HepG2 (cell line): Measurements from ENCODE around the gene ZNF513. TPM values are rescaled to one million over a fixed set of nuclear protein-coding genes. Genes with fewer than 3 reads are reported as not detected.

ENCODE experiments used
- AHR ChIP-seq: IDR thresholded peaks from 2 replicates; pipeline ENCODE4 v1.6.1; 2018; ENCODE audit warnings: missing genetic modification reagents, missing compliant biosample characterization
- ESRRA ChIP-seq: sonication (generic); formaldehyde crosslinking; IDR thresholded peaks from 2 replicates; pipeline ENCODE4 v1.5.1; 2020; ENCODE audit warnings: mild to moderate bottlenecking, low read depth, missing genetic modification reagents
- FOXP1 ChIP-seq, 2 experiments: fragments of 450-650 bp in 1 of 2; IDR thresholded peaks; 2 replicates each; pipeline ENCODE4 v1.6.1; 2017 to 2018; ENCODE audit warnings: antibody characterized with exemption in 1 of 2
- HDAC2 ChIP-seq: sonication (generic); formaldehyde crosslinking; IDR thresholded peaks from 2 replicates; pipeline ENCODE4 v1.4.0; 2020; ENCODE audit warnings: missing genetic modification reagents
- HNF4A ChIP-seq: sonication (generic); formaldehyde crosslinking; IDR thresholded peaks from 2 replicates; pipeline ENCODE4 v1.4.0; 2020; ENCODE audit warnings: missing genetic modification reagents
- JARID2 ChIP-seq: sonication (generic); formaldehyde crosslinking; IDR thresholded peaks from 2 replicates; pipeline ENCODE4 v1.8.1; 2023; ENCODE audit warnings: missing genetic modification reagents, inconsistent platforms; ENCODE audit not compliant: insufficient replicate concordance
- NAIF1 ChIP-seq: sonication (generic); formaldehyde crosslinking; IDR thresholded peaks from 2 replicates; pipeline ENCODE4 v1.5.0; 2020; ENCODE audit warnings: mild to moderate bottlenecking, missing genetic modification reagents, borderline replicate concordance
- NFE2L1 ChIP-seq: sonication (generic); formaldehyde crosslinking; IDR thresholded peaks from 2 replicates; pipeline ENCODE4 v1.4.0; 2020; ENCODE audit warnings: missing genetic modification reagents, mild to moderate bottlenecking, borderline replicate concordance
- TOE1 ChIP-seq: sonication (generic); formaldehyde crosslinking; IDR thresholded peaks from 2 replicates; pipeline ENCODE4 v1.4.0; 2020; ENCODE audit warnings: mild to moderate bottlenecking, missing genetic modification reagents
- TRIM24 ChIP-seq: sonication (generic); formaldehyde crosslinking; IDR thresholded peaks from 2 replicates; pipeline ENCODE4 v1.8.0; 2022; ENCODE audit warnings: mild to moderate bottlenecking, missing genetic modification reagents
- YY1 ChIP-seq: IDR thresholded peaks from 2 replicates; pipeline ENCODE4 v1.6.1; 2011; ENCODE audit warnings: low read length, low read depth, moderate library complexity, mild to moderate bottlenecking; ENCODE audit not compliant: insufficient read depth, insufficient replicate concordance
- ZNF12 ChIP-seq: sonication (generic); formaldehyde crosslinking; IDR thresholded peaks from 2 replicates; pipeline ENCODE4 v1.5.0; 2020; ENCODE audit warnings: missing genetic modification reagents
- ZNF567 ChIP-seq: sonication (generic); formaldehyde crosslinking; IDR thresholded peaks from 2 replicates; pipeline ENCODE4 v1.8.1; 2023; ENCODE audit warnings: mild to moderate bottlenecking, missing genetic modification reagents, borderline replicate concordance
- ZNF589 ChIP-seq: sonication (generic); formaldehyde crosslinking; conservative IDR thresholded peaks from 2 replicates; pipeline ENCODE4 v1.8.0; 2022; ENCODE audit warnings: mild to moderate bottlenecking, moderate library complexity, missing genetic modification reagents
- ZNF619 ChIP-seq: sonication (generic); formaldehyde crosslinking; IDR thresholded peaks from 2 replicates; pipeline ENCODE4 v1.4.0; 2020; ENCODE audit warnings: mild to moderate bottlenecking, missing genetic modification reagents
- ZNF720 ChIP-seq: sonication (generic); formaldehyde crosslinking; IDR thresholded peaks from 2 replicates; pipeline ENCODE4 v1.4.0; 2020; ENCODE audit warnings: missing genetic modification reagents
- polyA plus RNA-seq, 8 experiments: library from polyadenylated mRNA; depleted of rRNA in 3 of 8; stranded (reverse) in 7 of 8; unstranded in 1 of 8; fragments of >200 nt; fragmentation: Illumina TruSeq in 4 of 8; extraction: Trizol in 4 of 8; gene quantifications; 2 replicates each; pipeline versions ENCODE4 v1.2.1 to v1.2.3, GENCODE V29; 2011 to 2016; ENCODE audit warnings: low read depth in 4 of 8, missing spikeins in 1 of 8, mixed read lengths in 1 of 8; ENCODE audit not compliant: insufficient read depth in 1 of 8
- total RNA-seq, 5 experiments: library from RNA; depleted of rRNA; stranded (reverse); fragments of >200 nt; fragmentation: Illumina TruSeq; extraction: Trizol; gene quantifications; 2 replicates each; pipeline ENCODE4 v1.2.3, GENCODE V29; 2016; ENCODE audit warnings: low read depth in 1 of 5
- TF ChIP-seq, protein P1 (sequence below): sonication (generic); formaldehyde crosslinking; IDR thresholded peaks from one replicate; pipeline ENCODE4 v1.5.1; 2020; ENCODE audit warnings: mild to moderate bottlenecking, missing genetic modification reagents; ENCODE audit errors: not compliant biosample characterization
- TF ChIP-seq, protein P2 (sequence below): sonication (generic); formaldehyde crosslinking; IDR thresholded peaks from 2 replicates; pipeline ENCODE4 v1.5.0; 2020; ENCODE audit warnings: mild to moderate bottlenecking, missing genetic modification reagents, borderline replicate concordance
- TF ChIP-seq, protein P3 (sequence below): sonication (generic); formaldehyde crosslinking; IDR thresholded peaks from 2 replicates; pipeline ENCODE4 v1.4.0; 2020; ENCODE audit warnings: mild to moderate bottlenecking, missing genetic modification reagents

Gene ZNF513
- total and polyA plus RNA-seq, 2 of the 13 experiments (the other 11 are each of a cell fraction or from before 2014, with no cell fraction given) = 4.9 to 6.3 TPM

DNA sequence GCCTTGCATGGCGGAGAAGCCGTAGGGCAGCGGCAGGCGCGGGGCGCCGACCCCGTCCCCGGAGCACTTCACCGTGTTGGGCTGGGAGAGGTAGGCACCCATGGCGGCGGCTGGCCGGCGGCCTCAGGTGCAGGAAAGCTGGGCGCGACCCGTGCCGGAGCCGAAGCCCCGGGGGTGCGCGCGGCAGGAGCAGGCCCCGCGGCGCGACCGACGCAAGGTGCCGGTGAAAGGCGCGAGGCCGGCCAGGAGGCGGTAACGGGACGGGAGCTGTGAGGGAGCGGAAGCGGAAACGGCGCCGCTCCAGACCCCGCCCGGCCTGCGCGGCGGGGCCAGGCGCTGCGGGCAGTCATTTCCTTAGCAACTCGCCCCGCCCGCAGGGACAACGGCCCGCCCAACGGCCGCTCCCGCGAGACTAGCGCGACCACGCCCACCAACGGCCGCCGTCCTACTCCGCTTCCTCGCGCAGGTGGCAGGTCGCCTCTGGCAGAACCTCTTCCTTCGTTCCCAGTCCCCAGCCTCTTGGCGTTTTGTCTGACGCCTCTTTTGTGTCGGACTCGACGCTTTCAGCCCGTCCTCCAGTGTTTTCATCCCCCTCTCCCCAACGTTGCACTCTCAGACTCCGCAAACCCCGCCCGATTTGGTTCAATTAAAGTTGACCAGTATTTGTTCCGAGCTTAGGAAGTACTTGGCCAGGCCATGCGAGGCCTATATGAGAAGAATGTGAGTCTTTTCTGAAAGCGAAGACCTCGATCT is 29.0 kb upstream of the ZNF513 start, which contains the start of gene PPM1G (continued):
- TF ChIP-seq, protein P1, sequence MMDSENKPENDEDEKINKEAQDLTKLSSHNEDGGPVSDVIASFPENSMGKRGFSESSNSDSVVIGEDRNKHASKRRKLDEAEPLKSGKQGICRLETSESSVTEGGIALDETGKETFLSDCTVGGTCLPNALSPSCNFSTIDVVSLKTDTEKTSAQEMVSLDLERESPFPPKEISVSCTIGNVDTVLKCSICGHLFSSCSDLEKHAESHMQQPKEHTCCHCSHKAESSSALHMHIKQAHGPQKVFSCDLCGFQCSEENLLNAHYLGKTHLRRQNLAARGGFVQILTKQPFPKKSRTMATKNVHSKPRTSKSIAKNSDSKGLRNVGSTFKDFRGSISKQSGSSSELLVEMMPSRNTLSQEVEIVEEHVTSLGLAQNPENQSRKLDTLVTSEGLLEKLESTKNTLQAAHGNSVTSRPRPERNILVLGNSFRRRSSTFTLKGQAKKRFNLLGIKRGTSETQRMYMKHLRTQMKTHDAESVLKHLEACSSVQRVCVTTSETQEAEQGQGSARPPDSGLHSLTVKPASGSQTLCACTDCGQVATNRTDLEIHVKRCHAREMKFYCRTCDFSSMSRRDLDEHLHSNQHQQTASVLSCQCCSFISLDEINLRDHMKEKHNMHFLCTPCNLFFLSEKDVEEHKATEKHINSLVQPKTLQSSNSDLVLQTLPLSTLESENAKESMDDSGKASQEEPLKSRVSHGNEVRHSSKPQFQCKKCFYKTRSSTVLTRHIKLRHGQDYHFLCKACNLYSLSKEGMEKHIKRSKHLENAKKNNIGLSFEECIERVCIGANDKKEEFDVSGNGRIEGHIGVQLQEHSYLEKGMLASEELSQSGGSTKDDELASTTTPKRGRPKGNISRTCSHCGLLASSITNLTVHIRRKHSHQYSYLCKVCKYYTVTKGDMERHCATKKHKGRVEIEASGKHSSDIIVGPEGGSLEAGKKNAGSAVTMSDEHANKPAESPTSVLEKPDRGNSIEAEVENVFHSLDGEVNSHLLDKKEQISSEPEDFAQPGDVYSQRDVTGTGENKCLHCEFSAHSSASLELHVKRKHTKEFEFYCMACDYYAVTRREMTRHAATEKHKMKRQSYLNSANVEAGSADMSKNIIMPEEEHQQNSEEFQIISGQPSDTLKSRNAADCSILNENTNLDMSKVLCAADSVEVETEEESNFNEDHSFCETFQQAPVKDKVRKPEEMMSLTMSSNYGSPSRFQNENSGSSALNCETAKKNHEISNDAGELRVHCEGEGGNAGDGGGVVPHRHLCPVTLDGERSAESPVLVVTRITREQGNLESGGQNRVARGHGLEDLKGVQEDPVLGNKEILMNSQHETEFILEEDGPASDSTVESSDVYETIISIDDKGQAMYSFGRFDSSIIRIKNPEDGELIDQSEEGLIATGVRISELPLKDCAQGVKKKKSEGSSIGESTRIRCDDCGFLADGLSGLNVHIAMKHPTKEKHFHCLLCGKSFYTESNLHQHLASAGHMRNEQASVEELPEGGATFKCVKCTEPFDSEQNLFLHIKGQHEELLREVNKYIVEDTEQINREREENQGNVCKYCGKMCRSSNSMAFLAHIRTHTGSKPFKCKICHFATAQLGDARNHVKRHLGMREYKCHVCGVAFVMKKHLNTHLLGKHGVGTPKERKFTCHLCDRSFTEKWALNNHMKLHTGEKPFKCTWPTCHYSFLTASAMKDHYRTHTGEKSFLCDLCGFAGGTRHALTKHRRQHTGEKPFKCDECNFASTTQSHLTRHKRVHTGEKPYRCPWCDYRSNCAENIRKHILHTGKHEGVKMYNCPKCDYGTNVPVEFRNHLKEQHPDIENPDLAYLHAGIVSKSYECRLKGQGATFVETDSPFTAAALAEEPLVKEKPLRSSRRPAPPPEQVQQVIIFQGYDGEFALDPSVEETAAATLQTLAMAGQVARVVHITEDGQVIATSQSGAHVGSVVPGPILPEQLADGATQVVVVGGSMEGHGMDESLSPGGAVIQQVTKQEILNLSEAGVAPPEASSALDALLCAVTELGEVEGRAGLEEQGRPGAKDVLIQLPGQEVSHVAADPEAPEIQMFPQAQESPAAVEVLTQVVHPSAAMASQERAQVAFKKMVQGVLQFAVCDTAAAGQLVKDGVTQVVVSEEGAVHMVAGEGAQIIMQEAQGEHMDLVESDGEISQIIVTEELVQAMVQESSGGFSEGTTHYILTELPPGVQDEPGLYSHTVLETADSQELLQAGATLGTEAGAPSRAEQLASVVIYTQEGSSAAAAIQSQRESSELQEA = peak; percentile 73
- TF ChIP-seq ZNF589 (no peak; the same call in none of the 2 replicates), YY1 (peak; percentile 70), TRIM24 (CRISPR knock-in tag) (no peak), TOE1 (CRISPR knock-in tag) (no peak; the same call in 1 of the 2 replicates), ZNF619 (CRISPR knock-in tag) (no peak), NAIF1 (peak; percentile 60), FOXP1 (IDR thresholded peaks at IDR 0.05) (no peak), FOXP1 (CRISPR knock-in tag; IDR thresholded peaks at IDR 0.05) (peak; percentile 13; the same call in 1 of the 2 replicates), ESRRA (peak; percentile 85), JARID2 (no peak), AHR (CRISPR knock-in tag) (peak; percentile 91; the same call in 1 of the 2 replicates), ZNF720 (CRISPR knock-in tag) (0 out of 2 replicates have a peak, but pooled peaks have one; percentile 41), ZNF12 (CRISPR knock-in tag) (peak; percentile 11), NFE2L1 (CRISPR knock-in tag) (no peak), HDAC2 (CRISPR knock-in tag) (peak; percentile 57; the same call in 1 of the 2 replicates), ZNF567 (CRISPR knock-in tag) (no peak), HNF4A (peak; percentile 19; the same call in 1 of the 2 replicates)
- TF ChIP-seq, protein P2, sequence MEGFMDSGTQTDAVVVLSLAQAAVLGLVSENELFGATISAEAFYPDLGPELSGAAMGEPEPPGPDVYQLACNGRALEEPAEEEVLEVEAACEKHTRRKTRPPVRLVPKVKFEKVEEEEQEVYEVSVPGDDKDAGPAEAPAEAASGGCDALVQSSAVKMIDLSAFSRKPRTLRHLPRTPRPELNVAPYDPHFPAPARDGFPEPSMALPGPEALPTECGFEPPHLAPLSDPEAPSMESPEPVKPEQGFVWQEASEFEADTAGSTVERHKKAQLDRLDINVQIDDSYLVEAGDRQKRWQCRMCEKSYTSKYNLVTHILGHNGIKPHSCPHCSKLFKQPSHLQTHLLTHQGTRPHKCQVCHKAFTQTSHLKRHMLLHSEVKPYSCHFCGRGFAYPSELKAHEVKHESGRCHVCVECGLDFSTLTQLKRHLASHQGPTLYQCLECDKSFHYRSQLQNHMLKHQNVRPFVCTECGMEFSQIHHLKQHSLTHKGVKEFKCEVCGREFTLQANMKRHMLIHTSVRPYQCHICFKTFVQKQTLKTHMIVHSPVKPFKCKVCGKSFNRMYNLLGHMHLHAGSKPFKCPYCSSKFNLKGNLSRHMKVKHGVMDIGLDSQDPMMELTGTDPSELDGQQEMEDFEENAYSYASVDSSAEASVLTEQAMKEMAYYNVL (CRISPR knock-in tag) = peak; percentile 88
- TF ChIP-seq, protein P3, sequence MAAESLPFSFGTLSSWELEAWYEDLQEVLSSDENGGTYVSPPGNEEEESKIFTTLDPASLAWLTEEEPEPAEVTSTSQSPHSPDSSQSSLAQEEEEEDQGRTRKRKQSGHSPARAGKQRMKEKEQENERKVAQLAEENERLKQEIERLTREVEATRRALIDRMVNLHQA = no peak
